Measurements from ENCODE around the gene MORN1. TPM values are rescaled to one million over a fixed set of nuclear protein-coding genes. Genes with fewer than 3 reads are reported as not detected.
A peak's percentile ranks its signal among the peaks of the same experiment; 100 is the strongest.

Gene MORN1
- total RNA-seq, 4 donors from 2014 or later = 3.0 to 34.0 (median 12.5) TPM

DNA sequence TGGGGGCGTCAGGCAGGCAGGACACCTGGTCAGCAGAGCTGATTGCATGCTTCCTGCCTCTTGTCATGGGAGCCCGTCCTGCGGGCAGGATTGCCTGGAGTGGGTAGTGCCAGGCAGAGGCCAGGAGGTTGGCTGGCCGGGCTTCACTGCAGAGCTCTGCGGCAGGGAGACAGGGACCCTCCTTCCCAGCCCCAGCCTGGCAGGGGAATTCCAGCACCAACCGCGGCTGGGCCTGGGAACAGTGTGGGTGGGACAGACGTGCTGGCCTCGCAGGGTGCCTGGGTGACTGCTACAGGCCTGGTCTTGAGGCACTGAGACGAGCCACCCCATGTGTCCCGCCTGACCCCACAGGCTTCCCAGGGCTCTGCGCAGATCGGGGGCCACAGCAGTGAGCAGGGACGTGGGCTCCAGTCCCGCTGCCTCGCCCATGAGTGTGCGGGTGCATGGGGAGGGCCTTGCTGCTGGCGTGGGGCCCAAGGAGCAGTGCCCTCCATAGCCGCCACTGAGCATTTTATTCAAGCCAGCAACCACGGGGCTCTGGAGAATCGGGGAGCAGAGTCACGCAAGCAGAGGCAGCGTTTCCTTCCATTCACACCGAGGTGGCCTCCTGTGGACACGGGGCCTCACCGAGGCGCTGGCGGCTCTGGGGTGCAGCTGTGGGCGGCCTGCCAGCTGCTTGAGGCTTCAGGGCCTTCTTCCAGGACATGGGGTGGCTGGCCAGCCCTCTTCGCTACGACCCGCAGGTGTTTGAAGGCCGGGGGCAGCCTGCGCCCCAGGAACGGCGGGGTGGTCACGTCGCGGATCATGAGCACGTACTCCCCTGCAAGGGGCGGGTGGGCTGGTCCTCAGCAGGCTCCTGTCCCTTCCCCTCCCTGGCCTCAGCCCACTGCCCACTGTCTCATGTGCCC lies 70.3 kb downstream of the MORN1 start:
- H3K4me1 ChIP-seq = peaks cover 22 to 36% (median 23%) of the 10 kb centered on the region in 4 donors
- peaks cover 16% of the 10 kb centered on the region for H3K27me3 ChIP-seq
- H3K4me3 ChIP-seq = no peak overlapping the region
- in situ Hi-C loops (cut with MboI; ENCODE audit: low pct_ligation_motif_present in 1 of 4, low pct_unique_long_range_greater_than_20kb in 1 of 4, low sequenced_read_pairs in 3 of 4) (loop anchor here in 2 of 4 donors (25.0 kb wide), 1 partner anchor 109 kb away; no protein-coding TSS in a partner anchor), intact Hi-C loops (cut with DNase I; ENCODE audit: low total_unique reads) (no loop called here)
- WGBS, 2 donors (ENCODE audit: low coverage in 1 of 2) = 61% methylated on average over 18 of the region's 41 CpGs; no CpG with 5 or more reads in 1 of the 2 donors
- no peaks in the 10 kb centered on the region for H3K9me3 ChIP-seq
- TF ChIP-seq, protein P1, sequence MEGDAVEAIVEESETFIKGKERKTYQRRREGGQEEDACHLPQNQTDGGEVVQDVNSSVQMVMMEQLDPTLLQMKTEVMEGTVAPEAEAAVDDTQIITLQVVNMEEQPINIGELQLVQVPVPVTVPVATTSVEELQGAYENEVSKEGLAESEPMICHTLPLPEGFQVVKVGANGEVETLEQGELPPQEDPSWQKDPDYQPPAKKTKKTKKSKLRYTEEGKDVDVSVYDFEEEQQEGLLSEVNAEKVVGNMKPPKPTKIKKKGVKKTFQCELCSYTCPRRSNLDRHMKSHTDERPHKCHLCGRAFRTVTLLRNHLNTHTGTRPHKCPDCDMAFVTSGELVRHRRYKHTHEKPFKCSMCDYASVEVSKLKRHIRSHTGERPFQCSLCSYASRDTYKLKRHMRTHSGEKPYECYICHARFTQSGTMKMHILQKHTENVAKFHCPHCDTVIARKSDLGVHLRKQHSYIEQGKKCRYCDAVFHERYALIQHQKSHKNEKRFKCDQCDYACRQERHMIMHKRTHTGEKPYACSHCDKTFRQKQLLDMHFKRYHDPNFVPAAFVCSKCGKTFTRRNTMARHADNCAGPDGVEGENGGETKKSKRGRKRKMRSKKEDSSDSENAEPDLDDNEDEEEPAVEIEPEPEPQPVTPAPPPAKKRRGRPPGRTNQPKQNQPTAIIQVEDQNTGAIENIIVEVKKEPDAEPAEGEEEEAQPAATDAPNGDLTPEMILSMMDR (IDR thresholded peaks at IDR 0.05) = no peak
- TF ChIP-seq EP300 (IDR thresholded peaks at IDR 0.05; ENCODE audit: low read depth) (no peak), POLR2A (IDR thresholded peaks at IDR 0.05) (no peak), POLR2AphosphoS5 (IDR thresholded peaks at IDR 0.05) (no peak)
- no peak for DNase-seq
- H3K36me3 ChIP-seq = no peaks in the 10 kb centered on the region
- peak overlapping the region; percentile 73 to 89 (median 83) for H3K27ac ChIP-seq

GRCh38 chr1:2320006-2320405 lies 71.3 kb downstream of the MORN1 start:
- Histone ChIP-seq H3K4me3 (no peak overlapping the region), H3K36me3 (no peaks in the 10 kb centered on the region), H3K9me3 (no peaks in the 10 kb centered on the region), H3K4me1 (peaks cover 26 to 44% (median 28%) of the 10 kb centered on the region in 4 donors), H3K27ac (peak overlapping the region in 3 of 4 donors; percentile 54 to 89 (median 80)), H3K27me3 (peaks cover 16% of the 10 kb centered on the region)
- intact Hi-C loops (cut with DNase I; ENCODE audit: low total_unique reads) (no loop called here), in situ Hi-C loops (cut with MboI; ENCODE audit: low pct_ligation_motif_present in 1 of 4, low pct_unique_long_range_greater_than_20kb in 1 of 4, low sequenced_read_pairs in 3 of 4) (loop anchor here in 2 of 4 donors (25.0 kb wide), 1 partner anchor 108 kb away; no protein-coding TSS in a partner anchor)
- TF ChIP-seq EP300 (IDR thresholded peaks at IDR 0.05; ENCODE audit: low read depth) = no peak
- no peak for TF ChIP-seq POLR2AphosphoS5 (IDR thresholded peaks at IDR 0.05)
- TF ChIP-seq POLR2A (IDR thresholded peaks at IDR 0.05) = no peak
- TF ChIP-seq, protein P1 (IDR thresholded peaks at IDR 0.05) = no peak
- 60% methylated on average over 15 of the region's 15 CpGs; no CpG with 5 or more reads in 1 of the 2 donors for WGBS, 2 donors (ENCODE audit: low coverage in 1 of 2)
- DNase-seq = no peak

- no peak for DNase-seq
- Histone ChIP-seq H3K4me1 (peaks cover 26 to 52% (median 31%) of the 10 kb centered on the region in 4 donors), H3K4me3 (no peak overlapping the region), H3K36me3 (no peaks in the 10 kb centered on the region), H3K27ac (peak overlapping the region; percentile 2 to 89 (median 40)), H3K9me3 (no peaks in the 10 kb centered on the region), H3K27me3 (peaks cover 22% of the 10 kb centered on the region)
- no peak for TF ChIP-seq EP300 (IDR thresholded peaks at IDR 0.05; ENCODE audit: low read depth)
- TF ChIP-seq, protein P1 (IDR thresholded peaks at IDR 0.05) = no peak
- no peak for TF ChIP-seq POLR2AphosphoS5 (IDR thresholded peaks at IDR 0.05)
- TF ChIP-seq POLR2A (IDR thresholded peaks at IDR 0.05) = no peak
- in situ Hi-C loops (cut with MboI; ENCODE audit: low pct_ligation_motif_present in 1 of 4, low pct_unique_long_range_greater_than_20kb in 1 of 4, low sequenced_read_pairs in 3 of 4) (loop anchor here in 2 of 4 donors (25.0 kb wide), 1 partner anchor 107 kb away; no protein-coding TSS in a partner anchor), intact Hi-C loops (cut with DNase I; ENCODE audit: low total_unique reads) (no loop called here)
- WGBS, 2 donors (ENCODE audit: low coverage in 1 of 2) = 83% methylated on average over 21 of the region's 21 CpGs; no CpG with 5 or more reads in 1 of the 2 donors
Measured at GRCh38 chr1:2319291-2319690, 72.1 kb downstream of the MORN1 start.
